HepG2 (cell line): Measurements from ENCODE around the gene POLRMT. TPM values are rescaled to one million over a fixed set of nuclear protein-coding genes. Genes with fewer than 3 reads are reported as not detected.

Experiments used
- AKAP8 ChIP-seq: sonication (generic); formaldehyde crosslinking; IDR thresholded peaks from 2 replicates; pipeline ENCODE4 v1.5.1; 2020; ENCODE audit warnings: mild to moderate bottlenecking, missing genetic modification reagents
- BATF2 ChIP-seq: sonication (generic); formaldehyde crosslinking; IDR thresholded peaks from 2 replicates; pipeline ENCODE4 v1.8.0; 2022; ENCODE audit warnings: mild to moderate bottlenecking, missing genetic modification reagents, moderate library complexity
- CAMTA2 ChIP-seq: sonication (generic); formaldehyde crosslinking; IDR thresholded peaks from 2 replicates; pipeline ENCODE4 v1.4.0; 2020; ENCODE audit warnings: mild to moderate bottlenecking, missing genetic modification reagents, borderline replicate concordance
- DMAP1 ChIP-seq: IDR thresholded peaks from 2 replicates; pipeline ENCODE4 v1.6.1; 2016
- EED ChIP-seq: sonication (generic); formaldehyde crosslinking; IDR thresholded peaks from 2 replicates; pipeline ENCODE4 v1.5.0; 2020; ENCODE audit warnings: mild to moderate bottlenecking, missing genetic modification reagents
- EZH2 ChIP-seq: conservative IDR thresholded peaks from 2 replicates; pipeline ENCODE4 v1.6.1; 2012; ENCODE audit warnings: mild to moderate bottlenecking, low read depth, low read length, moderate library complexity
- GATA4 ChIP-seq: sonication (generic); IDR thresholded peaks from 2 replicates; pipeline ENCODE4 v1.6.1; 2016; ENCODE audit warnings: antibody characterized with exemption, low read depth, borderline replicate concordance
- HMGXB4 ChIP-seq, 2 experiments: sonication (generic) in 1 of 2; formaldehyde crosslinking in 1 of 2; IDR thresholded peaks; 2 replicates each; pipeline versions ENCODE4 v1.4.0 to v1.6.1; 2018 to 2020; ENCODE audit warnings: missing genetic modification reagents in 2 of 2, borderline replicate concordance in 1 of 2, low read depth in 1 of 2, mild to moderate bottlenecking in 1 of 2, missing biosample characterization in 1 of 2
- HNF1B ChIP-seq: sonication (generic); formaldehyde crosslinking; IDR thresholded peaks from 2 replicates; pipeline ENCODE4 v1.5.1; 2020; ENCODE audit warnings: mild to moderate bottlenecking, moderate library complexity, missing genetic modification reagents
- KAT2B ChIP-seq: fragments of 150-350 bp; IDR thresholded peaks from 2 replicates; pipeline ENCODE4 v1.6.1; 2014; ENCODE audit warnings: low read depth, low read length, borderline replicate concordance
- KAT8 ChIP-seq: IDR thresholded peaks from 2 replicates; pipeline ENCODE4 v1.6.1; 2016; ENCODE audit warnings: missing genetic modification reagents, missing compliant biosample characterization
- MTF1 ChIP-seq: sonication (generic); formaldehyde crosslinking; IDR thresholded peaks from 2 replicates; pipeline ENCODE4 v1.5.0; 2020; ENCODE audit warnings: missing genetic modification reagents
- PBX3 ChIP-seq: sonication (generic); formaldehyde crosslinking; IDR thresholded peaks from 2 replicates; pipeline ENCODE4 v1.8.1; 2023; ENCODE audit warnings: missing genetic modification reagents, inconsistent platforms, borderline replicate concordance
- SNAPC2 ChIP-seq: sonication (generic); formaldehyde crosslinking; IDR thresholded peaks from 2 replicates; pipeline ENCODE4 v1.8.1; 2022; ENCODE audit warnings: mild to moderate bottlenecking, missing genetic modification reagents
- TRIM22 ChIP-seq: fragments of 450-650 bp; IDR thresholded peaks from 2 replicates; pipeline ENCODE4 v1.6.1; 2017
- ZNF280B ChIP-seq: sonication (generic); formaldehyde crosslinking; IDR thresholded peaks from 2 replicates; pipeline ENCODE4 v1.5.0; 2020; ENCODE audit warnings: missing genetic modification reagents, mild to moderate bottlenecking, borderline replicate concordance
- ZNF563 ChIP-seq: sonication (generic); formaldehyde crosslinking; IDR thresholded peaks from 2 replicates; pipeline ENCODE4 v1.8.0; 2022; ENCODE audit warnings: mild to moderate bottlenecking, moderate library complexity, missing genetic modification reagents
- ZNF747 ChIP-seq: sonication (generic); formaldehyde crosslinking; IDR thresholded peaks from 2 replicates; pipeline ENCODE4 v1.8.1; 2023; ENCODE audit warnings: missing genetic modification reagents, mild to moderate bottlenecking, borderline replicate concordance
- ZNF816 ChIP-seq: sonication (generic); formaldehyde crosslinking; IDR thresholded peaks from 2 replicates; pipeline ENCODE4 v1.8.0; 2022; ENCODE audit warnings: missing genetic modification reagents, mild to moderate bottlenecking, borderline replicate concordance
- ZNF879 ChIP-seq: sonication (generic); formaldehyde crosslinking; IDR thresholded peaks from 2 replicates; pipeline ENCODE4 v1.8.1; 2023; ENCODE audit warnings: missing genetic modification reagents
- polyA plus RNA-seq, 8 experiments: library from polyadenylated mRNA; depleted of rRNA in 3 of 8; stranded (reverse) in 7 of 8; unstranded in 1 of 8; fragments of >200 nt; fragmentation: Illumina TruSeq in 4 of 8; extraction: Trizol in 4 of 8; gene quantifications; 2 replicates each; pipeline versions ENCODE4 v1.2.1 to v1.2.3, GENCODE V29; 2011 to 2016; ENCODE audit warnings: low read depth in 4 of 8, missing spikeins in 1 of 8, mixed read lengths in 1 of 8; ENCODE audit not compliant: insufficient read depth in 1 of 8
- total RNA-seq, 5 experiments: library from RNA; depleted of rRNA; stranded (reverse); fragments of >200 nt; fragmentation: Illumina TruSeq; extraction: Trizol; gene quantifications; 2 replicates each; pipeline ENCODE4 v1.2.3, GENCODE V29; 2016; ENCODE audit warnings: low read depth in 1 of 5

POLRMT gene
- total and polyA plus RNA-seq, 2 of the 13 experiments (the other 11 are each of a cell fraction or from before 2014, with no cell fraction given) = 78.0 to 101 TPM

GRCh38 chr19:572743-573518, 60.4 kb downstream of the POLRMT start (continued):
- TF ChIP-seq BATF2 (CRISPR knock-in tag) (no peak), ZNF816 (0 out of 2 replicates have a peak, but pooled peaks have one; percentile 32), HNF1B (CRISPR knock-in tag) (0 out of 2 replicates have a peak, but pooled peaks have one; percentile 41), HMGXB4 (CRISPR knock-in tag; IDR thresholded peaks at IDR 0.05; ENCODE audit: borderline replicate concordance in 1 of 2, low read depth in 1 of 2) (peak; percentile 8 to 70; a peak in 3 of 4 replicates), KAT2B (no peak), GATA4 (no peak), AKAP8 (CRISPR knock-in tag) (no peak), EZH2 (no peak), ZNF280B (CRISPR knock-in tag) (peak; percentile 29; the same call in 1 of the 2 replicates), TRIM22 (no peak), SNAPC2 (no peak), ZNF879 (CRISPR knock-in tag) (0 out of 2 replicates have a peak, but pooled peaks have one; percentile 57), CAMTA2 (CRISPR knock-in tag) (0 out of 2 replicates have a peak, but pooled peaks have one; percentile 15), MTF1 (CRISPR knock-in tag) (no peak), PBX3 (CRISPR knock-in tag) (no peak), ZNF747 (0 out of 2 replicates have a peak, but pooled peaks have one; percentile 26), KAT8 (CRISPR knock-in tag) (0 out of 2 replicates have a peak, but pooled peaks have one; percentile 20), DMAP1 (peak; percentile 1; the same call in 1 of the 2 replicates), ZNF563 (peak; percentile 10; the same call in 1 of the 2 replicates), EED (CRISPR knock-in tag) (peak; percentile 52; the same call in 1 of the 2 replicates)
